ENCODE data around the gene FGF1.

The FGF1 gene

GRCh38 chr5:142568283-142568995 is 117.5 kb downstream of the FGF1 start:
- TF ChIP-seq ZNF843 (tag by site-specific recombination; IDR thresholded peaks at IDR 0.05) = no peak
- Histone ChIP-seq H3K27ac (ENCODE audit: extremely low read depth, low read depth, low read length) (no peak overlapping the region), H3K4me1 (ENCODE audit: control insufficient read depth, insufficient read depth, low read length) (peaks cover 13% of the 10 kb centered on the region), H3K4me3 (ENCODE audit: low read depth, low read length) (no peak overlapping the region), H3K36me3 (ENCODE audit: control insufficient read depth in 2 of 2, insufficient read depth in 1 of 2, low read length in 2 of 2) (no peaks in the 10 kb centered on the region), H3K9me3 (ENCODE audit: control insufficient read depth, insufficient read depth, low read depth, low read length) (no peaks in the 10 kb centered on the region)
- ChIA-PET POLR2A (no interaction called here), CTCF (interaction anchor here (0.7 kb wide), 1 partner anchor 17 kb away, joined by 5 read pairs; no protein-coding TSS in a partner anchor)

GRCh38 chr5:142561486-142562097 is 124.3 kb downstream of the FGF1 start:
- Histone ChIP-seq H3K4me3 (ENCODE audit: low read depth, low read length) (no peak overlapping the region), H3K36me3 (ENCODE audit: control insufficient read depth in 2 of 2, insufficient read depth in 1 of 2, low read length in 2 of 2) (no peaks in the 10 kb centered on the region), H3K27ac (ENCODE audit: extremely low read depth, low read depth, low read length) (no peak overlapping the region), H3K9me3 (ENCODE audit: control insufficient read depth, insufficient read depth, low read depth, low read length) (no peaks in the 10 kb centered on the region), H3K4me1 (ENCODE audit: control insufficient read depth, insufficient read depth, low read length) (peaks cover 4% of the 10 kb centered on the region; the same call in 1 of the 2 replicates)
- TF ChIP-seq ZNF266 (tag by site-specific recombination; IDR thresholded peaks at IDR 0.05; ENCODE audit: low read depth) = no peak
- TF ChIP-seq ZBTB11 (tag by site-specific recombination; conservative IDR thresholded peaks at IDR 0.05; ENCODE audit: low read depth) = no peak
- TF ChIP-seq ZNF274 (IDR thresholded peaks at IDR 0.05; ENCODE audit: low read length) = no peak
- TF ChIP-seq ZNF274 (tag by site-specific recombination; IDR thresholded peaks at IDR 0.05; ENCODE audit: borderline replicate concordance) = no peak
- no peak for TF ChIP-seq HIC1 (tag by site-specific recombination; IDR thresholded peaks at IDR 0.05)
- TF ChIP-seq ZBTB44 (tag by site-specific recombination; IDR thresholded peaks at IDR 0.05) = no peak
- TF ChIP-seq GLI2 (tag by site-specific recombination; IDR thresholded peaks at IDR 0.05; ENCODE audit: borderline replicate concordance, low read depth) = no peak
- ChIA-PET POLR2A (no interaction called here), CTCF (interaction anchor here (0.5 to 1.8 kb wide), 4 partner anchors 12 to 535 kb away, joined by 3 to 8 read pairs (median 4); no protein-coding TSS in a partner anchor)

- CTCF ChIA-PET = interaction anchor here (0.5 to 0.7 kb wide), 2 partner anchors 26 to 534 kb away, joined by 3 read pairs; no protein-coding TSS in a partner anchor
Observed at GRCh38 chr5:142561029-142561428, 124.9 kb downstream of the FGF1 start.

More at GRCh38 chr5:142561029-142561428, 124.9 kb downstream of the FGF1 start:
- Histone ChIP-seq H3K36me3 (ENCODE audit: control insufficient read depth in 2 of 2, insufficient read depth in 1 of 2, low read length in 2 of 2) (no peaks in the 10 kb centered on the region), H3K4me1 (ENCODE audit: control insufficient read depth, insufficient read depth, low read length) (peaks cover 4% of the 10 kb centered on the region; the same call in 1 of the 2 replicates), H3K27ac (ENCODE audit: extremely low read depth, low read depth, low read length) (no peak overlapping the region), H3K9me3 (ENCODE audit: control insufficient read depth, insufficient read depth, low read depth, low read length) (no peaks in the 10 kb centered on the region), H3K4me3 (ENCODE audit: low read depth, low read length) (no peak overlapping the region)
- no peak for TF ChIP-seq MYNN (tag by site-specific recombination; IDR thresholded peaks at IDR 0.05; ENCODE audit: borderline replicate concordance)
- no peak for TF ChIP-seq ZBTB17 (tag by site-specific recombination; IDR thresholded peaks at IDR 0.05)
- TF ChIP-seq ZNF404 (tag by site-specific recombination; IDR thresholded peaks at IDR 0.05) = no peak
- TF ChIP-seq ZNF610 (tag by site-specific recombination; IDR thresholded peaks at IDR 0.05; ENCODE audit: borderline replicate concordance) = no peak
- no peak for TF ChIP-seq ZNF202 (tag by site-specific recombination; IDR thresholded peaks at IDR 0.05; ENCODE audit: borderline replicate concordance)
- TF ChIP-seq PRDM4 (tag by site-specific recombination; IDR thresholded peaks at IDR 0.05) = no peak
- no peak for TF ChIP-seq ZEB2 (tag by site-specific recombination; IDR thresholded peaks at IDR 0.05)
- TF ChIP-seq ZBTB21 (tag by site-specific recombination; IDR thresholded peaks at IDR 0.05) = no peak
- no peak for TF ChIP-seq ZNF785 (tag by site-specific recombination; IDR thresholded peaks at IDR 0.05)
- POLR2A ChIA-PET = no interaction called here
